HepG2 (cell line): ENCODE measurements around the gene IFITM10. TPM values are rescaled to one million over a fixed set of nuclear protein-coding genes. Genes with fewer than 3 reads are reported as not detected.

Experiments
- CBX2 ChIP-seq, 2 experiments: fragments of 200-600 bp in 1 of 2; sonication (generic); formaldehyde crosslinking in 1 of 2; IDR thresholded peaks; 2 replicates each; pipeline versions ENCODE4 v1.7.0 to v1.8.1; 2018 to 2022; ENCODE audit warnings: low read depth in 2 of 2, low read length in 1 of 2, mild to moderate bottlenecking in 1 of 2, missing genetic modification reagents in 1 of 2
- CBX5 ChIP-seq: sonication (generic); formaldehyde crosslinking; IDR thresholded peaks from 2 replicates; pipeline ENCODE4 v1.4.0; 2020; ENCODE audit warnings: missing genetic modification reagents, borderline replicate concordance
- CCAR2 ChIP-seq: fragments of 200-400 bp; formaldehyde crosslinking; optimal IDR thresholded peaks from 2 replicates; pipeline ENCODE3; 2018; ENCODE audit warnings: low read depth, mild to moderate bottlenecking, low read length, moderate library complexity
- LCORL ChIP-seq, 2 experiments: fragments of 450-650 bp in 1 of 2; sonication (generic) in 1 of 2; formaldehyde crosslinking in 1 of 2; IDR thresholded peaks; 2 replicates each; pipeline versions ENCODE4 v1.5.0 to v1.6.1; 2017 to 2020; ENCODE audit warnings: antibody characterized with exemption in 1 of 2, missing genetic modification reagents in 1 of 2
- MATR3 ChIP-seq: sonication (generic); formaldehyde crosslinking; IDR thresholded peaks from 2 replicates; pipeline ENCODE4 v1.4.0; 2020; ENCODE audit warnings: missing genetic modification reagents
- ZNF484 ChIP-seq: sonication (generic); formaldehyde crosslinking; IDR thresholded peaks from 2 replicates; pipeline ENCODE4 v1.5.1; 2020; ENCODE audit warnings: mild to moderate bottlenecking, low read depth, missing genetic modification reagents, borderline replicate concordance
- ZNF569 ChIP-seq: sonication (generic); formaldehyde crosslinking; IDR thresholded peaks from 2 replicates; pipeline ENCODE4 v1.5.0; 2020; ENCODE audit warnings: mild to moderate bottlenecking, missing genetic modification reagents, moderate library complexity, borderline replicate concordance
- ZNF782 ChIP-seq: sonication (generic); formaldehyde crosslinking; IDR thresholded peaks from 2 replicates; pipeline ENCODE4 v1.4.0; 2020; ENCODE audit warnings: missing genetic modification reagents, mild to moderate bottlenecking, borderline replicate concordance
- ZSCAN29 ChIP-seq: sonication (generic); formaldehyde crosslinking; conservative IDR thresholded peaks from 2 replicates; pipeline ENCODE4 v1.4.0; 2020; ENCODE audit warnings: mild to moderate bottlenecking, missing genetic modification reagents
- ZSCAN5A ChIP-seq: sonication (generic); formaldehyde crosslinking; IDR thresholded peaks from 2 replicates; pipeline ENCODE4 v1.8.0; 2022; ENCODE audit warnings: mild to moderate bottlenecking, missing genetic modification reagents, borderline replicate concordance
- polyA plus RNA-seq, 8 experiments: library from polyadenylated mRNA; depleted of rRNA in 3 of 8; stranded (reverse) in 7 of 8; unstranded in 1 of 8; fragments of >200 nt; fragmentation: Illumina TruSeq in 4 of 8; extraction: Trizol in 4 of 8; gene quantifications; 2 replicates each; pipeline versions ENCODE4 v1.2.1 to v1.2.3, GENCODE V29; 2011 to 2016; ENCODE audit warnings: low read depth in 4 of 8, missing spikeins in 1 of 8, mixed read lengths in 1 of 8; ENCODE audit not compliant: insufficient read depth in 1 of 8
- total RNA-seq, 5 experiments: library from RNA; depleted of rRNA; stranded (reverse); fragments of >200 nt; fragmentation: Illumina TruSeq; extraction: Trizol; gene quantifications; 2 replicates each; pipeline ENCODE4 v1.2.3, GENCODE V29; 2016; ENCODE audit warnings: low read depth in 1 of 5
- TF ChIP-seq, protein P1 (sequence below), 2 experiments: sonication (generic) in 1 of 2; formaldehyde crosslinking in 1 of 2; IDR thresholded peaks; 2 replicates each; pipeline versions ENCODE4 v1.4.0 to v1.6.1; 2016 to 2020; ENCODE audit warnings: borderline replicate concordance in 1 of 2, low read depth in 1 of 2, mild to moderate bottlenecking in 1 of 2, missing genetic modification reagents in 1 of 2
- TF ChIP-seq, protein P2 (sequence below): sonication (generic); formaldehyde crosslinking; IDR thresholded peaks from 2 replicates; pipeline ENCODE4 v1.4.0; 2020; ENCODE audit warnings: mild to moderate bottlenecking, missing genetic modification reagents

IFITM10 gene
- total and polyA plus RNA-seq, 2 of the 13 experiments (the other 11 are each of a cell fraction or from before 2014, with no cell fraction given) = 0.09 to 0.13 TPM

- TF ChIP-seq, protein P1, sequence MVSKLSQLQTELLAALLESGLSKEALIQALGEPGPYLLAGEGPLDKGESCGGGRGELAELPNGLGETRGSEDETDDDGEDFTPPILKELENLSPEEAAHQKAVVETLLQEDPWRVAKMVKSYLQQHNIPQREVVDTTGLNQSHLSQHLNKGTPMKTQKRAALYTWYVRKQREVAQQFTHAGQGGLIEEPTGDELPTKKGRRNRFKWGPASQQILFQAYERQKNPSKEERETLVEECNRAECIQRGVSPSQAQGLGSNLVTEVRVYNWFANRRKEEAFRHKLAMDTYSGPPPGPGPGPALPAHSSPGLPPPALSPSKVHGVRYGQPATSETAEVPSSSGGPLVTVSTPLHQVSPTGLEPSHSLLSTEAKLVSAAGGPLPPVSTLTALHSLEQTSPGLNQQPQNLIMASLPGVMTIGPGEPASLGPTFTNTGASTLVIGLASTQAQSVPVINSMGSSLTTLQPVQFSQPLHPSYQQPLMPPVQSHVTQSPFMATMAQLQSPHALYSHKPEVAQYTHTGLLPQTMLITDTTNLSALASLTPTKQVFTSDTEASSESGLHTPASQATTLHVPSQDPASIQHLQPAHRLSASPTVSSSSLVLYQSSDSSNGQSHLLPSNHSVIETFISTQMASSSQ (IDR thresholded peaks at IDR 0.05; ENCODE audit: low read depth) = no peak
- TF ChIP-seq, protein P1 (CRISPR knock-in tag; IDR thresholded peaks at IDR 0.05; ENCODE audit: borderline replicate concordance) = no peak
- TF ChIP-seq CCAR2 (no peak), CBX2 (IDR thresholded peaks at IDR 0.05; ENCODE audit: low read depth, low read length) (no peak), CBX2 (CRISPR knock-in tag; IDR thresholded peaks at IDR 0.05; ENCODE audit: low read depth) (0 out of 2 replicates have a peak, but pooled peaks have one; percentile 73), ZSCAN5A (CRISPR knock-in tag) (no peak), ZNF569 (no peak), ZNF782 (CRISPR knock-in tag) (no peak), MATR3 (CRISPR knock-in tag) (no peak), ZSCAN29 (CRISPR knock-in tag) (no peak), ZNF484 (CRISPR knock-in tag) (no peak), CBX5 (CRISPR knock-in tag) (no peak), LCORL (IDR thresholded peaks at IDR 0.05) (no peak), LCORL (CRISPR knock-in tag; IDR thresholded peaks at IDR 0.05) (no peak)
- TF ChIP-seq, protein P2, sequence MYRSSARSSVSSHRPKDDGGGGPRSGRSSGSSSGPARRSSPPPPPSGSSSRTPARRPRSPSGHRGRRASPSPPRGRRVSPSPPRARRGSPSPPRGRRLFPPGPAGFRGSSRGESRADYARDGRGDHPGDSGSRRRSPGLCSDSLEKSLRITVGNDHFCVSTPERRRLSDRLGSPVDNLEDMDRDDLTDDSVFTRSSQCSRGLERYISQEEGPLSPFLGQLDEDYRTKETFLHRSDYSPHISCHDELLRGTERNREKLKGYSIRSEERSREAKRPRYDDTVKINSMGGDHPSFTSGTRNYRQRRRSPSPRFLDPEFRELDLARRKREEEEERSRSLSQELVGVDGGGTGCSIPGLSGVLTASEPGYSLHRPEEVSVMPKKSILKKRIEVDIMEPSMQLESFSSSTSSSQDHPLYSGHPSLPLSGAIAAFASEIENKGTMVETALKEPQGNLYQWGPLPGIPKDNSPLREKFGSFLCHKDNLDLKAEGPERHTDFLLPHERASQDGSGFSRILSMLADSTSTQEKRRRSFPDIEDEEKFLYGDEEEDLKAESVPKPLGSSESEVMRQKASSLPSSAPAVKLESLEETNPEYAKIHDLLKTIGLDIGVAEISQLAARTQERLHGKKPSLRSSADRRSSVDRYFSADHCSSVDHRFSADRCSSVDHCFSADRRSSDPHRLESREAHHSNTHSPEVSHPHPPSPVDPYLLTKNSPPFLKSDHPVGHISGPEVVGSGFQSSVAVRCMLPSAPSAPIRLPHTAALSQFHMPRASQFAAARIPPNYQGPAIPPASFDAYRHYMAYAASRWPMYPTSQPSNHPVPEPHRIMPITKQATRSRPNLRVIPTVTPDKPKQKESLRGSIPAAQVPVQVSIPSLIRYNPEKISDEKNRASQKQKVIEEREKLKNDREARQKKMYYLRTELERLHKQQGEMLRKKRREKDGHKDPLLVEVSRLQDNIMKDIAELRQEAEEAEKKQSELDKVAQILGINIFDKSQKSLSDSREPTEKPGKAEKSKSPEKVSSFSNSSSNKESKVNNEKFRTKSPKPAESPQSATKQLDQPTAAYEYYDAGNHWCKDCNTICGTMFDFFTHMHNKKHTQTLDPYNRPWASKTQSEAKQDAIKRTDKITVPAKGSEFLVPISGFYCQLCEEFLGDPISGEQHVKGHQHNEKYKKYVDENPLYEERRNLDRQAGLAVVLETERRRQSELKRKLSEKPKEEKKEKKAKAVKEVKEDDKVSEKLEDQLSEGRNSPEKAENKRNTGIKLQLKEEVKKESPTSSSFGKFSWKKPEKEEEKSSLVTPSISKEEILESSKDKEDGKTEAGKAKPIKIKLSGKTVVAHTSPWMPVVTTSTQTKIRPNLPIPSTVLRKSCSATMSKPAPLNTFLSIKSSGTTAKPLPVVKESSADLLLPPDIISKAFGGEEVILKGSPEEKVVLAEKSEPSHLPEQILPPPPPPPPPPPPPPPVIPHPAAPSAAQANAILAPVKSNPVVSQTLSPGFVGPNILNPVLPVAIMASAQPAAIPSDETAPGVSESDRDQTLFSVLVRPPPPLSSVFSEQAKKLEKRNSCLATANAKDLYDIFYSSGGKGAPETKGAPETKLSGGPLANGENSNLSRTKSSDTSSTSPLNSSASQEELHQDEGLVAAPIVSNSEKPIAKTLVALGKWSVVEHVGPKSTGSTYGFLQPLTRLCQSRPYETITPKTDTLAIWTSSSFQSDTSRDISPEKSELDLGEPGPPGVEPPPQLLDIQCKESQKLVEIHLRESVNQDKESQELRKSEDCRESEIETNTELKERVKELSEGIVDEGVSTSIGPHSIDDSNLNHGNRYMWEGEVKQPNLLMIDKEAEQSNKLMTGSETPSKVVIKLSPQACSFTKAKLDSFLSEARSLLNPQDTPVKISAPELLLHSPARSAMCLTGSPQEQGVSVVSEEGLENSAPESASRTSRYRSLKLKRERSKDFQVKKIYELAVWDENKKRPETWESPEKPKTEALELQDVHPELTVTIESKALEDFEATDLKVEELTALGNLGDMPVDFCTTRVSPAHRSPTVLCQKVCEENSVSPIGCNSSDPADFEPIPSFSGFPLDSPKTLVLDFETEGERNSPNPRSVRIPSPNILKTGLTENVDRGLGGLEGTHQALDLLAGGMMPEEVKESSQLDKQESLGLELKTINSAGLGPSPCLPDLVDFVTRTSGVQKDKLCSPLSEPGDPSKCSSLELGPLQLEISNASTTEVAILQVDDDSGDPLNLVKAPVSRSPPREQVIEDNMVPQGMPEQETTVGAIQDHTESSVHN (CRISPR knock-in tag) = no peak
Observed at GRCh38 chr11:1763796-1764661, 13.6 kb upstream of the IFITM10 start, which contains the start of gene CTSD (continued).
